ENCODE measurements around the gene MARK3.
A peak's percentile ranks its signal among the peaks of the same experiment; 100 is the strongest.

The MARK3 gene

GRCh38 chr14:103433916-103434563, 48.8 kb downstream of the MARK3 start:
- no peak for DNase-seq (ENCODE audit: low spot score)

- DNase-seq (ENCODE audit: low spot score), result no peak
These were observed 49.7 kb downstream of the MARK3 start for GRCh38 chr14:103434868-103435442.

- DNase-seq (ENCODE audit: low spot score), result no peak
These were observed 51.3 kb downstream of the MARK3 start for GRCh38 chr14:103436533-103436932.

- DNase-seq (ENCODE audit: low spot score), result no peak
These were observed 57.1 kb downstream of the MARK3 start for GRCh38 chr14:103442288-103442687.

- DNase-seq (ENCODE audit: low spot score), result no peak
These were observed 57.9 kb downstream of the MARK3 start for GRCh38 chr14:103443111-103443510.

- no peak for DNase-seq (ENCODE audit: low spot score)
These were observed 59.8 kb downstream of the MARK3 start for GRCh38 chr14:103444837-103445524.

GRCh38 chr14:103445806-103446205, 60.6 kb downstream of the MARK3 start:
- no peak for DNase-seq (ENCODE audit: low spot score)

GRCh38 chr14:103448097-103448496, 62.9 kb downstream of the MARK3 start:
- no peak for DNase-seq (ENCODE audit: low spot score)

- DNase-seq (ENCODE audit: low spot score), result no peak
These were observed 64.5 kb downstream of the MARK3 start for GRCh38 chr14:103449634-103450161.

- DNase-seq (ENCODE audit: low spot score), result no peak
These were observed 65.2 kb downstream of the MARK3 start for GRCh38 chr14:103450416-103450815.

GRCh38 chr14:103451401-103451800, 66.2 kb downstream of the MARK3 start:
- DNase-seq (ENCODE audit: low spot score), result no peak

GRCh38 chr14:103453791-103454190, 68.6 kb downstream of the MARK3 start:
- DNase-seq (ENCODE audit: low spot score), result no peak

GRCh38 chr14:103456167-103456835, 71.1 kb downstream of the MARK3 start:
- peak; percentile 29 for DNase-seq (ENCODE audit: low spot score)

GRCh38 chr14:103460415-103460814, 75.2 kb downstream of the MARK3 start:
- DNase-seq (ENCODE audit: low spot score), result no peak

- no peak for DNase-seq (ENCODE audit: low spot score)
These were observed 77.9 kb downstream of the MARK3 start for GRCh38 chr14:103463149-103463548.

GRCh38 chr14:103463851-103464250, 78.6 kb downstream of the MARK3 start:
- no peak for DNase-seq (ENCODE audit: low spot score)

- DNase-seq (ENCODE audit: low spot score), result no peak
These were observed 87.7 kb downstream of the MARK3 start for GRCh38 chr14:103472939-103473338.

GRCh38 chr14:103474893-103475292, 89.7 kb downstream of the MARK3 start:
- no peak for DNase-seq (ENCODE audit: low spot score)

- DNase-seq (ENCODE audit: low spot score), result no peak
These were observed 90.8 kb downstream of the MARK3 start for GRCh38 chr14:103476065-103476464.

GRCh38 chr14:103476631-103477030, 91.4 kb downstream of the MARK3 start:
- DNase-seq (ENCODE audit: low spot score), result no peak

GRCh38 chr14:103480595-103480994, 95.4 kb downstream of the MARK3 start:
- DNase-seq (ENCODE audit: low spot score), result no peak

- no peak for DNase-seq (ENCODE audit: low spot score)
These were observed 98.4 kb downstream of the MARK3 start for GRCh38 chr14:103483600-103483999.

- no peak for DNase-seq (ENCODE audit: low spot score)
These were observed 100.3 kb downstream of the MARK3 start for GRCh38 chr14:103485504-103485903.

All from hematopoietic multipotent progenitor cell treated with erythropoietin and hydrocortisone succinate and interleukin-3 and kit ligand, for 17 days (in vitro differentiated cells).